Neutrophil (primary cell): ENCODE results near the gene EYA2.

Experiments used
- H3K27ac ChIP-seq: fragments of 200-600 bp; sonication (generic); 2 replicates; pipeline ENCODE4 v1.5.1; 2016; ENCODE audit warnings: mild to moderate bottlenecking, moderate library complexity
- H3K27me3 ChIP-seq: fragments of 200-600 bp; sonication (generic); 2 replicates; pipeline ENCODE4 v1.6.0; 2016; ENCODE audit warnings: mild to moderate bottlenecking
- H3K36me3 ChIP-seq: fragments of 200-600 bp; sonication (generic); 2 replicates; pipeline ENCODE4 v1.5.1; 2017
- H3K4me1 ChIP-seq, 2 experiments: fragments of 200-600 bp in 1 of 2; sonication (generic) in 1 of 2; 1 replicate in 1 of 2; 2 replicates in 1 of 2; pipeline versions ENCODE4 v1.5.1 to v1.6.1; 2013 to 2016; ENCODE audit warnings: low read depth in 1 of 2, low read length in 1 of 2, mild to moderate bottlenecking in 1 of 2, moderate library complexity in 1 of 2; ENCODE audit not compliant: control insufficient read depth in 1 of 2, insufficient read depth in 1 of 2
- H3K4me3 ChIP-seq, 2 experiments: fragments of 200-600 bp in 1 of 2; sonication (generic) in 1 of 2; 1 replicate in 1 of 2; 2 replicates in 1 of 2; pipeline ENCODE4 v1.5.1; 2013 to 2016; ENCODE audit warnings: low read depth in 1 of 2, low read length in 1 of 2, mild to moderate bottlenecking in 1 of 2, moderate library complexity in 1 of 2
- H3K9me3 ChIP-seq: fragments of 200-600 bp; sonication (generic); 2 replicates; pipeline ENCODE4 v1.5.1; 2016
- CTCF ChIP-seq: fragments of 200-600 bp; sonication (generic); IDR thresholded peaks from 2 replicates; pipeline ENCODE4 v1.5.1; 2016; ENCODE audit warnings: antibody characterized with exemption

The EYA2 gene

DNA sequence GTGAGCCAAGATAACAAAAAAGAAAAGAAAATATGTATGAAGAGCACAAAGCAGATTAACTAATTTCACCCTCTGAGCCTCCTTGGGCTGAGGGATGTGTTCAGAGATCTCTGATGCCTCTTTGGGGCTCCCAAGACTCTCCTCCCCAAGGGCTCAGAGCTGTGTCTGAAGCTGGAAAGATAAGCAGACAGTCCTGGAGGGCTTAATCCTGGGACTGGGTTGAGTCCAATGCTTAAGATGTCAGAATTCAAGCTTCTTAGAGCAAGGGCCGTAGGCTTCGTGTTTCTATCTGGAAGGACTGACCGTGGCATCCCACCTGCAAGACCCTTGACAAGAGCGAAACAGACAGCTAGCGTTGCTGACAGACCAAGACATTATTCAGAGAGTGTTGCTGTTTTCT, 232.9 kb downstream of the EYA2 start:
- Histone ChIP-seq H3K4me1 (peaks cover 9 to 29% of the 10 kb centered on the region in 2 experiments), H3K4me3 (no peak overlapping the region), H3K27me3 (peaks cover 27% of the 10 kb centered on the region), H3K9me3 (no peaks in the 10 kb centered on the region), H3K36me3 (no peaks in the 10 kb centered on the region), H3K27ac (no peak overlapping the region)
- no peak for TF ChIP-seq CTCF

GRCh38 chr20:47127999-47128398, 233.4 kb downstream of the EYA2 start:
- H3K4me3 ChIP-seq, result no peak overlapping the region
- H3K27ac ChIP-seq, result no peak overlapping the region
- peaks cover 27% of the 10 kb centered on the region for H3K27me3 ChIP-seq
- H3K4me1 ChIP-seq, result peaks cover 9 to 29% of the 10 kb centered on the region in 2 experiments
- no peak for TF ChIP-seq CTCF
- H3K36me3 ChIP-seq, result no peaks in the 10 kb centered on the region
- H3K9me3 ChIP-seq, result no peaks in the 10 kb centered on the region

DNA sequence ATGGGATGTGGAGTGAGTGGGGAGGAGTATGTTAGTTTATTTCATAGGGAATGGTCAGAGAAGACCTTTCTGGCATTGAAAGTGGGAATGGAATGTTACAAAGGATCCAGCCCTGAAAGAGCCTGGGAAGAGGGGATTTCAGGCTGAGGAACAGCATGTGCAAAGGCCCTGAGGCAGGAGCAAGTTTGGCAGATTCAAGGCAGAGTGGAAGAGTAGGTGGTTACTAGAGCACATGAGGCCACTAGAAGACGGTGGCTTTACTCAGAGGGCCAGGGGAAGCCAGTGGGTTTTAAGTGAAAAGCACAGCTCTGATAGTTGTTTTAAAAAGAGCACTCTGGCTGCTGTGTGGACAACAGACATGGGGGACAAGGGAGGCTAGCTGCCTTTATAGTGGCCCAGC, 234.7 kb downstream of the EYA2 start:
- peaks cover 27% of the 10 kb centered on the region for H3K27me3 ChIP-seq
- TF ChIP-seq CTCF, result no peak
- no peaks in the 10 kb centered on the region for H3K36me3 ChIP-seq
- H3K4me1 ChIP-seq, result peaks cover 4 to 19% of the 10 kb centered on the region in 2 experiments
- H3K9me3 ChIP-seq, result no peaks in the 10 kb centered on the region
- no peak overlapping the region for H3K27ac ChIP-seq
- H3K4me3 ChIP-seq, result no peak overlapping the region

GRCh38 chr20:47133809-47134456, 239.3 kb downstream of the EYA2 start:
- H3K36me3 ChIP-seq, result no peaks in the 10 kb centered on the region
- no peak overlapping the region for H3K27ac ChIP-seq
- no peaks in the 10 kb centered on the region for H3K9me3 ChIP-seq
- H3K27me3 ChIP-seq, result peaks cover 15% of the 10 kb centered on the region
- no peaks in the 10 kb centered on the region for H3K4me1 ChIP-seq
- H3K4me3 ChIP-seq, result no peak overlapping the region
- no peak for TF ChIP-seq CTCF

- peaks cover 6% of the 10 kb centered on the region for H3K27me3 ChIP-seq
- H3K4me3 ChIP-seq, result no peak overlapping the region
- H3K36me3 ChIP-seq, result no peaks in the 10 kb centered on the region
- H3K27ac ChIP-seq, result no peak overlapping the region
- no peaks in the 10 kb centered on the region for H3K4me1 ChIP-seq
- TF ChIP-seq CTCF, result no peak
- no peaks in the 10 kb centered on the region for H3K9me3 ChIP-seq
Observed at GRCh38 chr20:47136782-47137181, 242.1 kb downstream of the EYA2 start.
